ENCODE results near the gene CRTC1. TPM values are rescaled to one million over a fixed set of nuclear protein-coding genes. Genes with fewer than 3 reads are reported as not detected.

The CRTC1 gene
- total and polyA plus RNA-seq, 2 of the 13 experiments (the other 11 are each of a cell fraction or from before 2014, with no cell fraction given), result 2.0 to 2.7 TPM

GRCh38 chr19:18636183-18636968, 47.1 kb upstream of the CRTC1 start (continued):
- no peak for TF ChIP-seq SIN3A (IDR thresholded peaks at IDR 0.05; ENCODE audit: borderline replicate concordance, low read depth, low read length)
- TF ChIP-seq SP1 (IDR thresholded peaks at IDR 0.05), result peak; percentile 98
- TF ChIP-seq SP1 (CRISPR knock-in tag; IDR thresholded peaks at IDR 0.05), result peak; percentile 79
- TF ChIP-seq ZNF350 (CRISPR knock-in tag; IDR thresholded peaks at IDR 0.05; ENCODE audit: borderline replicate concordance, low read depth), result peak; percentile 51; the same call in 1 of the 2 replicates
- TF ChIP-seq TBX2 (CRISPR knock-in tag; IDR thresholded peaks at IDR 0.05; ENCODE audit: borderline replicate concordance), result peak; percentile 52
- peak; percentile 92 for TF ChIP-seq SP4 (CRISPR knock-in tag; IDR thresholded peaks at IDR 0.05)
- TF ChIP-seq ZNF574 (CRISPR knock-in tag; IDR thresholded peaks at IDR 0.05), result no peak
- TF ChIP-seq TEAD3 (CRISPR knock-in tag; optimal IDR thresholded peaks at IDR 0.05; ENCODE audit: borderline replicate concordance), result no peak
- TF ChIP-seq ZBTB7B (CRISPR knock-in tag; IDR thresholded peaks at IDR 0.05), result no peak
- 0 out of 2 replicates have a peak, but pooled peaks have one; percentile 30 for TF ChIP-seq BORCS8-MEF2B (CRISPR knock-in tag; IDR thresholded peaks at IDR 0.05)
- TF ChIP-seq SOX6 (IDR thresholded peaks at IDR 0.05), result no peak
- TF ChIP-seq SOX6 (CRISPR knock-in tag; IDR thresholded peaks at IDR 0.05), result 0 out of 2 replicates have a peak, but pooled peaks have one; percentile 25
- no peak for TF ChIP-seq CBFB (CRISPR knock-in tag; IDR thresholded peaks at IDR 0.05)
- TF ChIP-seq ZNF430 (CRISPR knock-in tag; IDR thresholded peaks at IDR 0.05), result 0 out of 2 replicates have a peak, but pooled peaks have one; percentile 62
- TF ChIP-seq ZNF101 (CRISPR knock-in tag; IDR thresholded peaks at IDR 0.05; ENCODE audit: borderline replicate concordance, low read depth), result no peak
- no peak for TF ChIP-seq SAFB2 (CRISPR knock-in tag; IDR thresholded peaks at IDR 0.05; ENCODE audit: borderline replicate concordance, low read depth)
- no peak for TF ChIP-seq FOXO4 (CRISPR knock-in tag; conservative IDR thresholded peaks at IDR 0.05)
- no peak for TF ChIP-seq SRF (IDR thresholded peaks at IDR 0.05; ENCODE audit: low read depth, low read length)
- peak; percentile 65; the same call in 1 of the 2 replicates for TF ChIP-seq TBX3 (IDR thresholded peaks at IDR 0.05; ENCODE audit: borderline replicate concordance)
- peak; percentile 27; the same call in 1 of the 2 replicates for TF ChIP-seq NCOR1 (IDR thresholded peaks at IDR 0.05; ENCODE audit: borderline replicate concordance, low read length)
- TF ChIP-seq MAZ (IDR thresholded peaks at IDR 0.05; ENCODE audit: borderline replicate concordance, low read depth, low read length), result peak; percentile 60; the same call in 1 of the 2 replicates
- TF ChIP-seq MAZ (CRISPR knock-in tag; IDR thresholded peaks at IDR 0.05; ENCODE audit: low read depth), result no peak; the same call in 1 of the 2 replicates
- peak; percentile 34; the same call in 1 of the 2 replicates for TF ChIP-seq CHD4 (IDR thresholded peaks at IDR 0.05; ENCODE audit: borderline replicate concordance, low read length)
- TF ChIP-seq ZFP62 (CRISPR knock-in tag; IDR thresholded peaks at IDR 0.05), result no peak
- TF ChIP-seq KLF12 (CRISPR knock-in tag; IDR thresholded peaks at IDR 0.05; ENCODE audit: borderline replicate concordance), result no peak
- no peak for TF ChIP-seq TAF15 (IDR thresholded peaks at IDR 0.05; ENCODE audit: low read depth, low read length, poor library complexity, severe bottlenecking)
- no peak for TF ChIP-seq ZNF552 (CRISPR knock-in tag; IDR thresholded peaks at IDR 0.05; ENCODE audit: borderline replicate concordance)
- peak; percentile 77 for TF ChIP-seq HNRNPLL (IDR thresholded peaks at IDR 0.05; ENCODE audit: low read depth, low read length, poor library complexity, severe bottlenecking)

Measured in HepG2 (cell line).